ENCODE results near the gene HINFP. TPM values are rescaled to one million over a fixed set of nuclear protein-coding genes. Genes with fewer than 3 reads are reported as not detected.

HINFP gene
- total and polyA plus RNA-seq, 3 donors from 2014 or later: 38.3 to 58.7 (median 58.3) TPM

DNA sequence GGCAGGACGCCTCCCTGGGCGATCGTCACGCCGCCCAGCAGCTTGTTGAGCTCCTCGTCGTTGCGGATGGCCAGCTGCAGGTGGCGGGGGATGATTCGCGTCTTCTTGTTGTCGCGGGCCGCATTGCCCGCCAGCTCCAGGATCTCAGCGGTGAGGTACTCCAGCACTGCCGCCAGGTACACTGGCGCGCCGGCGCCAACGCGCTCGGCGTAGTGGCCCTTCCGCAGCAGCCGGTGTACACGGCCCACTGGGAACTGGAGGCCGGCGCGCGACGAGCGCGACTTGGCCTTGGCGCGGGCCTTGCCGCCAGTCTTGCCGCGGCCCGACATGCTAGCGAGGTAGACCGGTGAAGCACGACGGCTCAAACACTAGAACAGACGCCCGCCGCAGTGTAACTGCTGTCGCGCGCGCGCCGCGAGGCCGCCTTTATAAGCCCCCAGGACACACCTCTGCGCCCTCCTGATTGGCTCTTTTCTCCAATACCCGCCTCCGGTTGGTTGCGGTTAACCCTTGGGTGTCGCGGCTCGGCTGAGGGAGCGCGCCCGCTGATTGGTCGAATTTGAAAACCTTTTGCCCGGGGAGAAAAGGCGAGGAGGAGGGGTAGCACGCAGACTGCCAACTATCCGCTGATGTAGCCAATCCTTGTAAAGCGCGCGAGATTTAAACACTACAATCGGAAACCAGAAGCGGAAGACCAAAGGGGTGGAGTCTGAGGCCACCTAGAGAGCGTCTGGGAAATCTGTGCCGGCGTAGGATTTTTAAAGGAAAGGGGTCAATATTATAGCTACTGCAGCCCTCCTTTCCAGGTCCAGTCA lies 26.1 kb upstream of the HINFP start:
- Histone ChIP-seq H3K4me1 (peaks cover 21% of the 10 kb centered on the region), H3K27ac (peak overlapping the region; percentile 83 to 96), H3K9me3 (no peaks in the 10 kb centered on the region), H3K27me3 (no peaks in the 10 kb centered on the region), H3K36me3 (ENCODE audit: low read depth, missing control alignments) (no peaks in the 10 kb centered on the region), H3K4me3 (peak overlapping the region; percentile 77 to 80)
- DNase-seq: peak; percentile 100
- TF ChIP-seq, protein P1, sequence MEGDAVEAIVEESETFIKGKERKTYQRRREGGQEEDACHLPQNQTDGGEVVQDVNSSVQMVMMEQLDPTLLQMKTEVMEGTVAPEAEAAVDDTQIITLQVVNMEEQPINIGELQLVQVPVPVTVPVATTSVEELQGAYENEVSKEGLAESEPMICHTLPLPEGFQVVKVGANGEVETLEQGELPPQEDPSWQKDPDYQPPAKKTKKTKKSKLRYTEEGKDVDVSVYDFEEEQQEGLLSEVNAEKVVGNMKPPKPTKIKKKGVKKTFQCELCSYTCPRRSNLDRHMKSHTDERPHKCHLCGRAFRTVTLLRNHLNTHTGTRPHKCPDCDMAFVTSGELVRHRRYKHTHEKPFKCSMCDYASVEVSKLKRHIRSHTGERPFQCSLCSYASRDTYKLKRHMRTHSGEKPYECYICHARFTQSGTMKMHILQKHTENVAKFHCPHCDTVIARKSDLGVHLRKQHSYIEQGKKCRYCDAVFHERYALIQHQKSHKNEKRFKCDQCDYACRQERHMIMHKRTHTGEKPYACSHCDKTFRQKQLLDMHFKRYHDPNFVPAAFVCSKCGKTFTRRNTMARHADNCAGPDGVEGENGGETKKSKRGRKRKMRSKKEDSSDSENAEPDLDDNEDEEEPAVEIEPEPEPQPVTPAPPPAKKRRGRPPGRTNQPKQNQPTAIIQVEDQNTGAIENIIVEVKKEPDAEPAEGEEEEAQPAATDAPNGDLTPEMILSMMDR (IDR thresholded peaks at IDR 0.05): peak in 1 of 3 experiments; percentile 15
- peak; percentile 74 for TF ChIP-seq POLR2A (IDR thresholded peaks at IDR 0.05)
- WGBS, 2 donors: 0% methylated on average over 19 to 72 of the region's 79 CpGs
- intact Hi-C loops (cut with DNase I; ENCODE audit: low total_unique reads): loop anchor here (5.0 to 10.0 kb wide), 2 partner anchors 38 to 90 kb away; partner anchors contain the start of genes HYOU1 and NHERF4

DNA sequence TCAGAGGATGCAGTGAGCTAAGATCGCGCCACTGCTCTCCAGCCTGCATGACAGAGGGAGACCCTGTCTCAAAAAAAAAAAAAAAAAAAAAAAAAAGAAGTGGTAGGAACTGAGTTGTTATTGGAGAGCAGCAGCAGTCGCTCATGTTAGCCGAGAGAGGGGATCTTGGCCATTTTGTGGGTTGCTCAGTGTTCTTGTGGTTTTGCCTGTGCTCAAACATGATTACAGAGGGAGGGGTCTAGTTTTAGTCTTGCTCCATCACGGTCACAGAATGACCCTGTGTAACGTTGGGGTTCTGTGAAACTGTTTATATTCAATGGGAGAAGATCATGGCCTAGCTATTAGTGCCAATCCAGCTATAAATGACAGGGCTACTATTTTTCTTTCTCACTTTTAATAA lies 21.7 kb upstream of the HINFP start:
- Histone ChIP-seq H3K9me3 (no peaks in the 10 kb centered on the region), H3K4me1 (peaks cover 32% of the 10 kb centered on the region), H3K36me3 (ENCODE audit: low read depth, missing control alignments) (no peaks in the 10 kb centered on the region), H3K27ac (no peak overlapping the region), H3K4me3 (no peak overlapping the region), H3K27me3 (no peaks in the 10 kb centered on the region)
- no peak for DNase-seq
- TF ChIP-seq POLR2A (IDR thresholded peaks at IDR 0.05): no peak
- TF ChIP-seq, protein P1 (IDR thresholded peaks at IDR 0.05): no peak
- 81 to 83% methylated on average over 6 of the region's 6 CpGs for WGBS, 2 donors
- intact Hi-C loops (cut with DNase I; ENCODE audit: low total_unique reads): loop anchor here (5.0 to 10.0 kb wide), 2 partner anchors 42 to 85 kb away; partner anchors contain the start of genes HYOU1 and NHERF4

DNA sequence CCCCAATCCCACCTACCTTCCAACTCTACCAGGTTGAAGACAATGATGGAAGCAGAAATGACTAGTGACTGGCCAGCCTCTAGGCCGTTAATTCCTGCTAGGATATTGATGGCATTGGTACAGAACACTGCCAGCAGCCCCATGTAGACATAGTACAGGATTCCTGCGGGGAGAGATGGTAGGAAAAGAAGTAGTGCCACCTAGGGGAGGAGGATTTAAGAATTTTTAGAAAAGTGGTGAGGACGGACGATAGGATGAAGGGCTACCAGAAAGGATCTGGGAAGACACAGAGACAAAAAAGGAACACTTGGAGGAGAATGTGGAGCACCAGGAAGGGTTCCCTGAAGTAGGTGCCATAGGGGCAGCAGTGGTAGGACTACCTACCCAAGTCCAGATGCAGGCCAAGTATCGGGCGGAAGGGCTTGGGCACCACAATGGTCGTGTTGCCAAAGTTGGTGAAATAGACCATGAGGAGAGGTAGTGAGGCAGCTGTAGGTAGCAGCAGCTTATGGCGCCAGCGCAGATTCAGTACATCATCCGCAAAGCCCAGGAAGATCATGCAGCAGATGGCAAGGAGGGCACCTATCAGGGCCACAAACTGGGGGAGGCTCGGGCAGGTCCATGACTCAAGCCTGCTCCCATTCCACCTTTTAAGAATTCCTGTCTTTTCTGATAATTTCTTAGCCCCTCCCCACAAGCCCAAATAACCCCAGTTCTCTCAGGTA lies 21.0 kb upstream of the HINFP start:
- intact Hi-C loops (cut with DNase I; ENCODE audit: low total_unique reads): no loop called here

DNA sequence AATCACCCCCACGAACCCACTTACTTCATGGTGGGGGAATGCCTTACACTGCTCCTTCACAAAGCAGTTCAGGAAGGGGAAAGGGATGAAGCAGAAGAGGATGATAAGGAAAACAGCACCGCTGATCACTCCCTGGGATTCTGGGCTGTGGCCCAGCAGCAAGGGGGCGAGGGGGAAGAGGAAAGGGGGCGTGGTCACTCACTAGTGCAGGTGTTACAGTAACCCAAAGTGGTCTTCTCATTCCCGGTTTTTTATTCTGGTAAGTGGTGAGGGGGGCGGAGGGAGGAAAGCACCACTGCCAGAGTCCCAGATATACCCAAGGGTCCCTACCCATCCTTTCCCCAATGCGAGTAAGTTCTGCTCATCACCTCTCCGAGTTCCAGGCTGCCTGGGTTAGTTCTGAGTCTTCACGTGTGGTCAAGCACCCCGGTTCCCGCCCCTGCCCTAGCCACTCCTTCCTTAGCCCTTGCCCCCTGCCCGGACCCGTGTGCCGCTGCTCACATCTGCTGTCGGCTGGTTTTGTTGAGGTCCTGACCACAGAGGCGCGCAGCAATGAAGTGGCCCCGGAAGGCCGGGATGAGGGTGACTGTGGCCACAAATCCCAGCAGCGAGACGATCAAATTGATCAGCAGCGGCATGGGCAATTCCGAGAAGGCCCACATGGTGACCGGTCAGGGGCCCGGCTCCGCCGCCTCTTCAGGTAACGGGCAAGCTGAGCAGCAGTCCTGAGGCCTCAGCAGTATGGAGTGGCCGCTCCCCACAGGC lies 20.2 kb upstream of the HINFP start:
- DNase-seq: no peak
- Histone ChIP-seq H3K27me3 (no peaks in the 10 kb centered on the region), H3K9me3 (no peaks in the 10 kb centered on the region), H3K36me3 (ENCODE audit: low read depth, missing control alignments) (no peaks in the 10 kb centered on the region), H3K27ac (peak overlapping the region; percentile 84 to 93), H3K4me3 (peak overlapping the region; percentile 76 to 85), H3K4me1 (peaks cover 32% of the 10 kb centered on the region)
- TF ChIP-seq, protein P1 (IDR thresholded peaks at IDR 0.05): no peak
- no peak for TF ChIP-seq POLR2A (IDR thresholded peaks at IDR 0.05)
- WGBS, 2 donors: 1 to 2% methylated on average over 10 to 29 of the region's 29 CpGs
- intact Hi-C loops (cut with DNase I; ENCODE audit: low total_unique reads): no loop called here

More for the DNA sequence above, 21.0 kb upstream of the HINFP start:
- Histone ChIP-seq H3K36me3 (ENCODE audit: low read depth, missing control alignments) (no peaks in the 10 kb centered on the region), H3K4me3 (peak overlapping the region in 1 of 2 donors; percentile 85), H3K27ac (no peak overlapping the region), H3K4me1 (peaks cover 32% of the 10 kb centered on the region), H3K9me3 (no peaks in the 10 kb centered on the region), H3K27me3 (no peaks in the 10 kb centered on the region)
- 49 to 50% methylated on average over 11 of the region's 11 CpGs for WGBS, 2 donors
- no peak for DNase-seq
- no peak for TF ChIP-seq POLR2A (IDR thresholded peaks at IDR 0.05)
- TF ChIP-seq, protein P1 (IDR thresholded peaks at IDR 0.05): peak in 1 of 3 experiments; percentile 17
